B cell (primary cell): ENCODE results near the gene NMUR2. TPM values are rescaled to one million over a fixed set of nuclear protein-coding genes. Genes with fewer than 3 reads are reported as not detected.

Experiments used
- ATAC-seq: fragments of 200-7000 bp; cut with Tn5 transposase; one replicate; pipeline ENCODE4 v1.10.0; 2021; ENCODE audit warnings: low read depth, mild to moderate bottlenecking, moderate number of reproducible peaks, moderate library complexity
- CTCF ChIA-PET: fragments of 350-600 bp; sonication (Branson Sonifier 250); formaldehyde crosslinking; loops from one replicate; lab custom pipeline; 2021; ENCODE audit warnings: antibody characterized with exemption, inconsistent platforms; lab: Charles Lee
- POLR2A ChIA-PET: fragments of 350-600 bp; sonication (Branson Sonifier 250); formaldehyde crosslinking; loops from one replicate; lab custom pipeline; 2021; ENCODE audit warnings: antibody characterized with exemption; lab: Charles Lee
- DNase-seq: peaks from one replicate; pipeline ENCODE4 v3.0.0; 2013
- H2AFZ ChIP-seq: 2 replicates; pipeline ENCODE4 v1.6.1; 2012; ENCODE audit warnings: mild to moderate bottlenecking, low read depth, low read length; ENCODE audit not compliant: insufficient read depth, poor library complexity, severe bottlenecking
- H3K27ac ChIP-seq, 2 donors: 1 replicate in 1 of 2; 2 replicates in 1 of 2; pipeline ENCODE4 v1.5.1; 2012 to 2013; ENCODE audit warnings: low read length in 2 of 2, mild to moderate bottlenecking in 2 of 2, moderate library complexity in 1 of 2
- H3K27me3 ChIP-seq, 4 experiments: fragments of 200-600 bp in 1 of 4; sonication (generic) in 1 of 4; replicated peaks in 1 of 4; 1 replicate in 2 of 4; 2 replicates in 2 of 4; pipeline versions ENCODE4 v1.6.1 to v1.7.0; 2013 to 2016; ENCODE audit warnings: low read length in 3 of 4, mild to moderate bottlenecking in 2 of 4, mixed read lengths in 1 of 4, moderate library complexity in 1 of 4; ENCODE audit not compliant: insufficient read depth in 4 of 4, control insufficient read depth in 3 of 4; ENCODE audit errors: control extremely low read depth in 1 of 4
- H3K36me3 ChIP-seq, 2 experiments: replicated peaks in 1 of 2; 1 replicate in 1 of 2; 2 replicates in 1 of 2; pipeline versions ENCODE4 v1.6.1 to v1.7.1; 2013; ENCODE audit warnings: low read length in 1 of 2; ENCODE audit not compliant: insufficient read depth in 2 of 2, control insufficient read depth in 1 of 2; ENCODE audit errors: control extremely low read depth in 1 of 2, extremely low read depth in 1 of 2
- H3K4me1 ChIP-seq, 2 donors: fragments of 200-600 bp in 1 of 2; sonication (generic) in 1 of 2; 1 replicate in 1 of 2; 2 replicates in 1 of 2; pipeline versions ENCODE4 v1.5.1 to v1.6.1; 2013 to 2017; ENCODE audit warnings: low read length in 2 of 2; ENCODE audit not compliant: control insufficient read depth in 2 of 2, insufficient read depth in 2 of 2
- H3K4me2 ChIP-seq: replicated peaks from 2 replicates; pipeline ENCODE3; 2012; ENCODE audit warnings: mild to moderate bottlenecking, low read depth, low read length; ENCODE audit not compliant: poor library complexity, severe bottlenecking
- H3K4me3 ChIP-seq, 5 experiments: fragments of 200-600 bp in 1 of 5; sonication (generic) in 1 of 5; 1 replicate in 3 of 5; 2 replicates in 2 of 5; pipeline versions ENCODE4 v1.5.1 to v1.7.0; 2011 to 2016; ENCODE audit warnings: low read length in 4 of 5, mild to moderate bottlenecking in 4 of 5, low read depth in 2 of 5, control low read depth in 1 of 5, moderate library complexity in 1 of 5; ENCODE audit not compliant: insufficient read depth in 1 of 5; ENCODE audit errors: control extremely low read depth in 1 of 5, extremely low read depth in 1 of 5
- H3K79me2 ChIP-seq: fragments of 200-600 bp; sonication (generic); one replicate; pipeline ENCODE4 v1.6.0; 2016; ENCODE audit warnings: low read length; ENCODE audit not compliant: control insufficient read depth, insufficient read depth
- H3K9ac ChIP-seq: fragments of 200-600 bp; sonication (generic); 2 replicates; pipeline ENCODE4 v1.6.1; 2017; ENCODE audit warnings: mild to moderate bottlenecking, low read length, moderate library complexity
- H3K9me3 ChIP-seq, 3 donors: one replicate each; pipeline versions ENCODE4 v1.6.1 to v1.7.1; 2013; ENCODE audit warnings: low read length in 2 of 3; ENCODE audit not compliant: control insufficient read depth in 2 of 3, insufficient read depth in 1 of 3; ENCODE audit errors: control extremely low read depth in 1 of 3
- H4K20me1 ChIP-seq: 2 replicates; pipeline ENCODE4 v1.6.0; 2012; ENCODE audit warnings: mild to moderate bottlenecking, low read length; ENCODE audit not compliant: insufficient read depth, control insufficient read depth, poor library complexity, severe bottlenecking
- H3K27ac Mint-ChIP-seq: one replicate; pipeline ENCODE4 v1.8.0; 2021; ENCODE audit warnings: mixed read lengths
- H3K27me3 Mint-ChIP-seq: one replicate; pipeline ENCODE4 v1.8.0; 2021; ENCODE audit warnings: mixed read lengths
- H3K4me1 Mint-ChIP-seq: one replicate; pipeline ENCODE4 v1.8.0; 2021; ENCODE audit warnings: mixed read lengths
- H3K4me3 Mint-ChIP-seq: one replicate; pipeline ENCODE4 v1.8.0; 2021; ENCODE audit warnings: mixed read lengths
- H3K9me3 Mint-ChIP-seq: one replicate; pipeline ENCODE4 v1.8.0; 2022; ENCODE audit warnings: mixed read lengths; ENCODE audit not compliant: insufficient read depth
- EZH2 ChIP-seq: IDR thresholded peaks from 2 replicates; pipeline ENCODE4 v1.6.1; 2012; ENCODE audit warnings: borderline replicate concordance, low read depth, mild to moderate bottlenecking, moderate library complexity, low read length; ENCODE audit not compliant: insufficient read depth, poor library complexity, severe bottlenecking
- WGBS: methylation state at CpG from one replicate; pipeline ENCODE4 v1.1.5; 2013; ENCODE audit warnings: missing lambda C conversion rate; ENCODE audit not compliant: insufficient coverage; 5-methylcytosine and 5-hydroxymethylcytosine counted together
- intact Hi-C: fragments of 100-400 bp; cut with micrococcal nuclease; formaldehyde crosslinking; loops from one replicate; pipeline ENCODE4 v1.10.0; 2022
- polyA plus RNA-seq: library from polyadenylated mRNA; depleted of rRNA; stranded (reverse); fragments of >200 nt; gene quantifications from 2 replicates; pipeline ENCODE4 v1.2.3, GENCODE V29; 2012
- total RNA-seq, 2 donors: library from RNA; stranded (reverse); fragments of 120-200 nt in 1 of 2; gene quantifications; 1 replicate in 1 of 2; 2 replicates in 1 of 2; pipeline versions ENCODE4 v1.2.3 to v1.2.4, GENCODE V29; 2013 to 2022
- TF ChIP-seq, protein P1 (sequence below): fragments of 200-600 bp; IDR thresholded peaks from one replicate; pipeline ENCODE4 v1.8.0; 2022; ENCODE audit warnings: antibody characterized with exemption, mild to moderate bottlenecking

The NMUR2 gene
- total and polyA plus RNA-seq, 2 donors (not counting 1 experiment from before 2014, with no cell fraction given) = not detected

DNA sequence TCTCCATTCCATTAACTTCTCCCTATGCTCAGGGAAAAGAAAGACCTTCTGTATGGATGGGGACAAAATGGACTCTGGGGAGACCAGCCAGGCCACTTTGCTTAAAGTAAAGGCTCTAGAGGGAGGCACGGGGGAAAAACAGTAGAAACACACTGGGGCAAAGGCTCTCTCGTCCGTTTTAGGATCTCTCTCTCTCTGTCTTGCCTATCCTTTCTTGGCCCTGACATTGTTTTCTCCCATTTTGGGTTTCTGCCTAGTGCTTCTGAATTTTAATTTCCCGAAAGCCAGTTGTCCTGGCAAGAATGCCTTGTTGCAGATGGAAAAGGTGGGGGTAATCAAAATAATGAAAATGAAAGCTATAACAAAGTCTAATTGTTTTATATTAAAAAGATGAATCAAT lies 28.2 kb downstream of the NMUR2 start:
- Mint-ChIP-seq H3K9me3 (no peaks in the 10 kb centered on the region), H3K27ac (no peak overlapping the region), H3K27me3 (peaks cover 8% of the 10 kb centered on the region), H3K4me3 (no peak overlapping the region), H3K4me1 (no peaks in the 10 kb centered on the region)
- Histone ChIP-seq H3K4me2 (no peak overlapping the region), H3K9me3 (no peaks in the 10 kb centered on the region), H3K79me2 (no peaks in the 10 kb centered on the region), H3K27ac (no peak overlapping the region), H3K4me3 (no peak overlapping the region), H2AFZ (no peak overlapping the region), H3K4me1 (no peaks in the 10 kb centered on the region), H4K20me1 (no peaks in the 10 kb centered on the region), H3K9ac (no peak overlapping the region), H3K36me3 (no peaks in the 10 kb centered on the region), H3K27me3 (no peaks in the 10 kb centered on the region)
- no peak for DNase-seq
- CTCF ChIA-PET = no interaction called here
- WGBS = 80% methylated on average over 3 of the region's 4 CpGs
- POLR2A ChIA-PET = no interaction called here
- TF ChIP-seq, protein P1, sequence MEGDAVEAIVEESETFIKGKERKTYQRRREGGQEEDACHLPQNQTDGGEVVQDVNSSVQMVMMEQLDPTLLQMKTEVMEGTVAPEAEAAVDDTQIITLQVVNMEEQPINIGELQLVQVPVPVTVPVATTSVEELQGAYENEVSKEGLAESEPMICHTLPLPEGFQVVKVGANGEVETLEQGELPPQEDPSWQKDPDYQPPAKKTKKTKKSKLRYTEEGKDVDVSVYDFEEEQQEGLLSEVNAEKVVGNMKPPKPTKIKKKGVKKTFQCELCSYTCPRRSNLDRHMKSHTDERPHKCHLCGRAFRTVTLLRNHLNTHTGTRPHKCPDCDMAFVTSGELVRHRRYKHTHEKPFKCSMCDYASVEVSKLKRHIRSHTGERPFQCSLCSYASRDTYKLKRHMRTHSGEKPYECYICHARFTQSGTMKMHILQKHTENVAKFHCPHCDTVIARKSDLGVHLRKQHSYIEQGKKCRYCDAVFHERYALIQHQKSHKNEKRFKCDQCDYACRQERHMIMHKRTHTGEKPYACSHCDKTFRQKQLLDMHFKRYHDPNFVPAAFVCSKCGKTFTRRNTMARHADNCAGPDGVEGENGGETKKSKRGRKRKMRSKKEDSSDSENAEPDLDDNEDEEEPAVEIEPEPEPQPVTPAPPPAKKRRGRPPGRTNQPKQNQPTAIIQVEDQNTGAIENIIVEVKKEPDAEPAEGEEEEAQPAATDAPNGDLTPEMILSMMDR = no peak
- no peak for TF ChIP-seq EZH2
- no peak for ATAC-seq
- intact Hi-C loops = no loop called here

DNA sequence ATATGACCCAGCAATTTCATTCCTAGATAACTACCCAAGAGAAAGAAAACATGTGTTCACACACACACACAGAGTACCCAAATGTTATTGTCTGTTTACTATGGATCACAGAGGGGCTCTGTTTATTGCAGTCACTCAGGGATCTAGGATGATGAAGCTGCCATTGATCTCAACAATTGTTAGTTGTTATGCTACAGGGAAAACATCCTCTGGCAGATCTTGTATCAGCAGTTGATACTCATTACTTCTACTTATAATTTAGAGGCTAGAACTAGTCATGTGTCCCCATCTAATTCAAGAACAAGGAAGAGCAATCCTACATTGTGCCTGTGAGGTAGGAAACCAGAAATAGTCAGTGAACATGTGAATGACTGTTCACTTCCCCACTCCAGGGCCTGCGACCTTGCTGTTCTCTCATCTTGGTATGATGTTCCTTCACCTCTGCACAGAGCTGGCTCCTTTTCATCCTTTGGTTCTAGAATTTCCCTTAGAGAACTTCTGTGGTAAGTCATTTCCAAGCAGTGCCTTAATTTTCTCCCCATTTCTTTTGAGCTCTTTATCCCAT lies 30.3 kb downstream of the NMUR2 start:
- no peaks in the 10 kb centered on the region for H3K79me2 ChIP-seq
- DNase-seq (no peak), ATAC-seq (no peak)
- H3K4me3 ChIP-seq = no peak overlapping the region
- TF ChIP-seq EZH2 = no peak
- TF ChIP-seq, protein P1 = no peak
- H3K9me3 ChIP-seq = no peaks in the 10 kb centered on the region
- Mint-ChIP-seq H3K4me1 (no peaks in the 10 kb centered on the region), H3K27ac (no peak overlapping the region), H3K4me3 (no peak overlapping the region), H3K27me3 (peaks cover 14% of the 10 kb centered on the region), H3K9me3 (no peaks in the 10 kb centered on the region)
- CTCF ChIA-PET = no interaction called here
- POLR2A ChIA-PET = no interaction called here
- H3K4me1 ChIP-seq = no peaks in the 10 kb centered on the region
- WGBS = no CpG with 5 or more reads among the region's 1 CpG
- intact Hi-C loops = no loop called here
- H4K20me1 ChIP-seq = no peaks in the 10 kb centered on the region
- no peak overlapping the region for H3K27ac ChIP-seq
- H2AFZ ChIP-seq = no peak overlapping the region
- no peak overlapping the region for H3K9ac ChIP-seq
- H3K36me3 ChIP-seq = no peaks in the 10 kb centered on the region
- no peaks in the 10 kb centered on the region for H3K27me3 ChIP-seq
- H3K4me2 ChIP-seq = no peak overlapping the region
